ENCODE results near the gene NANOG.
"Not testable (repeated sequence)": the region's sequence is repeated elsewhere in the genome, so short reads cannot be mapped to it uniquely, and the experiment has no call there.

NANOG gene

GRCh38 chr12:7749442-7749841 is 39.8 kb upstream of the NANOG start:
- TF ChIP-seq CSRNP3 (CRISPR knock-in tag; IDR thresholded peaks at IDR 0.05) (no peak), BACH2 (CRISPR knock-in tag; IDR thresholded peaks at IDR 0.05; ENCODE audit: borderline replicate concordance) (no peak), POU6F1 (CRISPR knock-in tag; IDR thresholded peaks at IDR 0.05; ENCODE audit: borderline replicate concordance, low read depth) (no peak), ZFP30 (CRISPR knock-in tag; IDR thresholded peaks at IDR 0.05) (no peak), CREB5 (CRISPR knock-in tag; IDR thresholded peaks at IDR 0.05; ENCODE audit: low read depth) (no peak), SNAI2 (CRISPR knock-in tag; IDR thresholded peaks at IDR 0.05) (no peak), ZFP3 (CRISPR knock-in tag; IDR thresholded peaks at IDR 0.05) (no peak), ZNF8 (CRISPR knock-in tag; IDR thresholded peaks at IDR 0.05) (no peak)
- ATAC-seq: no peak

- ATAC-seq: no peak
- TF ChIP-seq GLIS3 (CRISPR knock-in tag; IDR thresholded peaks at IDR 0.05) (no peak), PPARA (CRISPR knock-in tag; IDR thresholded peaks at IDR 0.05; ENCODE audit: borderline replicate concordance) (no peak), BACH2 (CRISPR knock-in tag; IDR thresholded peaks at IDR 0.05; ENCODE audit: borderline replicate concordance) (no peak)
These were observed 38.9 kb upstream of the NANOG start for GRCh38 chr12:7750350-7750749.

GRCh38 chr12:7751394-7751793 is 37.8 kb upstream of the NANOG start:
- ATAC-seq: no peak
- no peak for TF ChIP-seq ZFP3 (CRISPR knock-in tag; IDR thresholded peaks at IDR 0.05)
- no peak for TF ChIP-seq ZNF565 (CRISPR knock-in tag; conservative IDR thresholded peaks at IDR 0.05; ENCODE audit: low read depth)
- TF ChIP-seq SNAI2 (CRISPR knock-in tag; IDR thresholded peaks at IDR 0.05): no peak
- no peak for TF ChIP-seq CREB5 (CRISPR knock-in tag; IDR thresholded peaks at IDR 0.05; ENCODE audit: low read depth)
- no peak for TF ChIP-seq TOX (CRISPR knock-in tag; IDR thresholded peaks at IDR 0.05; ENCODE audit: borderline replicate concordance)
- no peak for TF ChIP-seq PPARA (CRISPR knock-in tag; IDR thresholded peaks at IDR 0.05; ENCODE audit: borderline replicate concordance)
- TF ChIP-seq ARNTL (CRISPR knock-in tag; IDR thresholded peaks at IDR 0.05; ENCODE audit: borderline replicate concordance, low read depth): no peak
- no peak for TF ChIP-seq CSRNP3 (CRISPR knock-in tag; IDR thresholded peaks at IDR 0.05)
- TF ChIP-seq GLIS3 (CRISPR knock-in tag; IDR thresholded peaks at IDR 0.05): no peak
- no peak for TF ChIP-seq BACH2 (CRISPR knock-in tag; IDR thresholded peaks at IDR 0.05; ENCODE audit: borderline replicate concordance)
- no peak for TF ChIP-seq ISL1 (CRISPR knock-in tag; IDR thresholded peaks at IDR 0.05)
- TF ChIP-seq POU6F1 (CRISPR knock-in tag; IDR thresholded peaks at IDR 0.05; ENCODE audit: borderline replicate concordance, low read depth): no peak
- TF ChIP-seq ZNF70 (CRISPR knock-in tag; IDR thresholded peaks at IDR 0.05): no peak
- no peak for TF ChIP-seq OSR1 (CRISPR knock-in tag; IDR thresholded peaks at IDR 0.05)
- TF ChIP-seq TCF4 (CRISPR knock-in tag; IDR thresholded peaks at IDR 0.05; ENCODE audit: borderline replicate concordance): no peak

- ATAC-seq: not testable (repeated sequence)
These were observed 37.0 kb upstream of the NANOG start for GRCh38 chr12:7751941-7752922.

- ATAC-seq: not testable (repeated sequence)
These were observed 33.5 kb upstream of the NANOG start for GRCh38 chr12:7755668-7756067.

Measured in SK-N-SH treated with all-trans-retinoic acid at 6 μM for 48 hours (cell line).